PFSK-1 (cell line): ENCODE data around the gene CACNG1.

Experiments used
- FOXP2 ChIP-seq: optimal IDR thresholded peaks from 2 replicates; pipeline ENCODE3; 2011; ENCODE audit warnings: borderline replicate concordance, control low read depth, inconsistent platforms; ENCODE audit not compliant: insufficient read depth; ENCODE audit errors: extremely low read length, extremely low read depth
- POLR2AphosphoS5 ChIP-seq: IDR thresholded peaks from 2 replicates; pipeline ENCODE4 v1.6.1; 2012; ENCODE audit warnings: low read depth, mild to moderate bottlenecking, control low read depth, low read length, moderate library complexity
- SIN3A ChIP-seq: IDR thresholded peaks from 2 replicates; pipeline ENCODE4 v1.6.1; 2012; ENCODE audit warnings: mild to moderate bottlenecking, low read length, moderate library complexity, borderline replicate concordance; ENCODE audit not compliant: insufficient read depth
- TAF1 ChIP-seq: IDR thresholded peaks from 2 replicates; pipeline ENCODE4 v1.6.1; 2012; ENCODE audit warnings: low read length, control low read depth, borderline replicate concordance; ENCODE audit not compliant: insufficient read depth
- TF ChIP-seq, protein P1 (sequence below), 2 experiments: IDR thresholded peaks; 2 replicates each; pipeline versions ENCODE4 v1.6.1 to v1.8.0; 2011 to 2012; ENCODE audit warnings: low read depth in 2 of 2, low read length in 2 of 2, control low read depth in 1 of 2, inconsistent platforms in 1 of 2, mild to moderate bottlenecking in 1 of 2, moderate library complexity in 1 of 2; ENCODE audit not compliant: insufficient read depth in 1 of 2

Gene CACNG1

DNA sequence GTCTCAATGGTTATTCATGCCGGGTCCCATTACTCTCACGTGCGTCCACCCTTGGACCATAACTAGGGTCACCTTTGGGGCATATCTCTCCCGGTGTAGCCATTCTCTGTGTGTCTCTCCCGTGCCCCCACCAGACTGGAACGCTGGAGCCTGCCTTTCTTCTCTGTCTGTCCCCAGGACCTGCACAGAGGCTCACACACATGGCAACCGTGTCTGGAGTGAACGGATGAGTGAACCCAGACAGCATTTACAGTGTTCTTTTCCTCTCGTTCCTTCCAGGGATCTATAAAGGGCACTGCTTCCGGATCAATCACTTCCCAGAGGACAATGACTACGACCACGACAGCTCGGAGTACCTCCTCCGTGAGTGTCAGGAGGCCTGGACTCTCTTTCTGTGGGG, 26.4 kb upstream of the CACNG1 start:
- TF ChIP-seq FOXP2: no peak
- no peak for TF ChIP-seq POLR2AphosphoS5
- TF ChIP-seq TAF1: no peak
- TF ChIP-seq, protein P1, sequence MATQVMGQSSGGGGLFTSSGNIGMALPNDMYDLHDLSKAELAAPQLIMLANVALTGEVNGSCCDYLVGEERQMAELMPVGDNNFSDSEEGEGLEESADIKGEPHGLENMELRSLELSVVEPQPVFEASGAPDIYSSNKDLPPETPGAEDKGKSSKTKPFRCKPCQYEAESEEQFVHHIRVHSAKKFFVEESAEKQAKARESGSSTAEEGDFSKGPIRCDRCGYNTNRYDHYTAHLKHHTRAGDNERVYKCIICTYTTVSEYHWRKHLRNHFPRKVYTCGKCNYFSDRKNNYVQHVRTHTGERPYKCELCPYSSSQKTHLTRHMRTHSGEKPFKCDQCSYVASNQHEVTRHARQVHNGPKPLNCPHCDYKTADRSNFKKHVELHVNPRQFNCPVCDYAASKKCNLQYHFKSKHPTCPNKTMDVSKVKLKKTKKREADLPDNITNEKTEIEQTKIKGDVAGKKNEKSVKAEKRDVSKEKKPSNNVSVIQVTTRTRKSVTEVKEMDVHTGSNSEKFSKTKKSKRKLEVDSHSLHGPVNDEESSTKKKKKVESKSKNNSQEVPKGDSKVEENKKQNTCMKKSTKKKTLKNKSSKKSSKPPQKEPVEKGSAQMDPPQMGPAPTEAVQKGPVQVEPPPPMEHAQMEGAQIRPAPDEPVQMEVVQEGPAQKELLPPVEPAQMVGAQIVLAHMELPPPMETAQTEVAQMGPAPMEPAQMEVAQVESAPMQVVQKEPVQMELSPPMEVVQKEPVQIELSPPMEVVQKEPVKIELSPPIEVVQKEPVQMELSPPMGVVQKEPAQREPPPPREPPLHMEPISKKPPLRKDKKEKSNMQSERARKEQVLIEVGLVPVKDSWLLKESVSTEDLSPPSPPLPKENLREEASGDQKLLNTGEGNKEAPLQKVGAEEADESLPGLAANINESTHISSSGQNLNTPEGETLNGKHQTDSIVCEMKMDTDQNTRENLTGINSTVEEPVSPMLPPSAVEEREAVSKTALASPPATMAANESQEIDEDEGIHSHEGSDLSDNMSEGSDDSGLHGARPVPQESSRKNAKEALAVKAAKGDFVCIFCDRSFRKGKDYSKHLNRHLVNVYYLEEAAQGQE (IDR thresholded peaks at IDR 0.05; ENCODE audit: insufficient read depth in 1 of 2, low read depth in 2 of 2, low read length in 2 of 2): no peak
- TF ChIP-seq SIN3A: no peak

DNA sequence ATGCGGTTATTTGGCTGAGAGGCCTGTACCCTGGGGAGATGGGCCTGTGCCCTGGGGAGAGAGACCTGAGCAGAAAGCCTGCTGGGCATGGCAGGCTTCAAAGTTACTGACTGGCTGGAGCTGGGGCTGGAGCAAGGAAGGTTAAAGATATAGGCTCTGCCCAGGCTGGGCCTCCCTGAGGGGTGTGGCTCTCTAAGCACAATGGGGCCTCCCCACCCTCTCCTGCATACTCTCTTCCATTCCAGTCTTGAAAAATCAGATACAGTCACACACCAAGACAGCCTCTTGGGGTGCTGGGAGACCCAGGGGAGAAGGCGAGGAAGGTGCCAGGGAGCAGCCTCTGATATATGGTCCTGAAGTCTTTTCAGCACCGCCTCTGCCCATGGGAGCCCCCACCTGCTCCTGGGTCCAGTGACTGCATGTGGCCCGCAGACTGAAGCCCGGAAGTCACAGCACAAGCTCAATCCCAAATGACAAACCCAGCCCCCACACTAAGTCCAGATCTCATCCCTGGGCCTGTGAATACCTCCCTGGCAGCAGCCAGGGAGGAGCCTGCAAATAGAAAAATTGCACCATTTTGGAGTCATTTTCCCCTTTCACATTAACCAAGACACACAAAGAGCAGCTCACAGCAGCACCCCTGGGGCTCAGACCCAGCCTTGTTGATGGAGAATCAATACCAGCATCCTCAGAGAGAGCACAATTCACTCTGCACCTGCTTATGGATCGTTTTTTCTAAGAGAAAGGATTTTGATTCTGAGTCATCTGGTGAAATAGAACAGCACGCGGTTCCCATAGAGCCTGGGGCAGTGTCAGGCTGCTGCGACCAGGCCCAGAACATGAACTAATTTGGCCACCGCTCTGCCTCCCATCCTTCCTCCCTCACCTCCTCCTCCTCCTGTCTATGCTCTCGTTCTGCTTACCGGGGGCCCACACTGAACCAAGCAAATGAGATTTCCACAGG, 25.6 kb upstream of the CACNG1 start:
- TF ChIP-seq FOXP2: no peak

DNA sequence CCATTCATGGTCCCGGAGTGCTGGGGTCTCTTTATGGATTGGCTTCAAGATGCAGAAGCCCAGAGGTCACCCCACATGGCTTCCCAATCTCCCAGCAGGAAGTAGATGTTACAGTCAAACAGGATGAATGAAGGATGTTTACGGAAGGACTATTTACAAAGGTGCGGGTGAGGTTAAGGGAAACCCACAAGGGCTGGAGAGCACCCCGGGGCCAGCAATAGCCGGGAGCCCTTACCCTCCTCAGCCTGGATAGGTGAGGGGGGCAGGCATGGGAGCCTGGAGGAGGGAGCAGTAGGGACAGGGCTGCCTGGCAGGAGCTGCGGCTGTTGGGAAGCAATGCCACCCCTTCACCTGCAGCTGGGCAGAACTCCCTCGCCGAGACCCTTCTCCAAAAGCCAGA, 24.5 kb upstream of the CACNG1 start:
- TF ChIP-seq TAF1 (no peak), POLR2AphosphoS5 (no peak), SIN3A (no peak), FOXP2 (no peak)
- TF ChIP-seq, protein P1 (IDR thresholded peaks at IDR 0.05; ENCODE audit: insufficient read depth in 1 of 2, low read depth in 2 of 2, low read length in 2 of 2): no peak

DNA sequence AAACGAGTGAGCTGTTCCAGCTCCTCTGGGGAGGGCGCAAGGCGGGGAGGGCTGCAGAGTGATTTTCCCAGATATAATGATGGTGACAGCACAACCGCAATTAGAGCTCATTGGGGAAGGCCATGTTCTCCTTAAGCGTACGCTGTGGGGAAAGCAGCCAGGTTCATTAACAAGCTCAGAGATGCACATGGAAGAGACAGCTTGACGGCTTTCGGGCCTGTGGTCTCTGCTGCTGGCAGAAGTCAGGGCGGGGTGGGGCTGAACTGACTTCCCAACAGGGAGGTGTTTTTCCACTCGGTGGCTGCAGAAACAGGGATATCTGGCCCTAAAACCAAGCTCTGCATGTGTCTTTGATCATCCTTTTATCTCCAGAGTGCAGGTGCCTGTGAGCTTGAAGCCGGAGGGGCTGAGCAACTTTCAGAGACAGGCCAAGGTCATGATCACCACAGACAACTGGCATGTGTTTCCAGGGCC, 24.0 kb upstream of the CACNG1 start:
- TF ChIP-seq POLR2AphosphoS5 (no peak), SIN3A (no peak), FOXP2 (no peak), TAF1 (no peak)
- TF ChIP-seq, protein P1 (IDR thresholded peaks at IDR 0.05; ENCODE audit: insufficient read depth in 1 of 2, low read depth in 2 of 2, low read length in 2 of 2): no peak

DNA sequence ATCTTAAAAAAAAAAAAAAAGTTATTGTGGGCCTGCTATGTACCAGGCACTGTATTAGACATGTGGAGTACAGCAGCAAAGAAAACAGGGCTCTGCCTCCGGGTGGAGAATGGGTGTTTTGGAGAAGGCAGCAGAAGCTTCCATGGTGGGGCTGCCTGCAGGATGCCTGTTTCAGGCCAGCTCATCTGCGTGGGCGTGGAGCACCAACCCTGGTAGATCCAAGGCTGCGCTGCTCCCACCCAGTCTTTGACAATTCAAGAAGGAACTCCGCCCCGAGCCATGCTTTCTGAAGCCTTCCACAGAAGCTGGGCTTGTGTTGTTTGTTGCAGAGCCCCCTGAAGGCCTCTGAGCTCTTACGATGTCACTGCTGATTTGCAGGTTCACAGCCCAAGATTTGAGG, 23.2 kb upstream of the CACNG1 start:
- TF ChIP-seq FOXP2 (no peak), POLR2AphosphoS5 (no peak), SIN3A (no peak), TAF1 (no peak)
- TF ChIP-seq, protein P1 (IDR thresholded peaks at IDR 0.05; ENCODE audit: insufficient read depth in 1 of 2, low read depth in 2 of 2, low read length in 2 of 2): no peak
